ENCODE measurements around the gene ATP6V0A1. TPM values are rescaled to one million over a fixed set of nuclear protein-coding genes. Genes with fewer than 3 reads are reported as not detected.

ATP6V0A1 gene
- total RNA-seq, 4 donors from 2014 or later: 51.9 to 74.9 (median 63.9) TPM

GRCh38 chr17:42508426-42509165 is 49.9 kb downstream of the ATP6V0A1 start:
- Histone ChIP-seq H3K4me1 (peaks cover 16 to 30% (median 18%) of the 10 kb centered on the region in 4 donors), H3K36me3 (peaks cover 18 to 79% (median 66%) of the 10 kb centered on the region in 4 donors), H3K27ac (replicated peaks in 1 of 4) (no peak overlapping the region), H3K9me3 (no peaks in the 10 kb centered on the region), H3K4me3 (no peak overlapping the region), H3K27me3 (no peaks in the 10 kb centered on the region)
- intact Hi-C loops (cut with DNase I): loop anchor here (5.0 kb wide), 1 partner anchor 41 kb away; no protein-coding TSS in a partner anchor
- WGBS: 76% methylated on average over 12 of the region's 12 CpGs
- TF ChIP-seq CTCF (IDR thresholded peaks at IDR 0.05) (no peak), POLR2AphosphoS5 (IDR thresholded peaks at IDR 0.05) (no peak), EP300 (IDR thresholded peaks at IDR 0.05) (no peak), POLR2A (IDR thresholded peaks at IDR 0.05; ENCODE audit: low read depth) (no peak)
- DNase-seq (ENCODE audit: extremely low spot score): no peak

- no peak overlapping the region for H3K27ac ChIP-seq (replicated peaks in 1 of 4)
Measured at GRCh38 chr17:42509409-42509808, 50.7 kb downstream of the ATP6V0A1 start.

GRCh38 chr17:42509841-42510240 is 51.2 kb downstream of the ATP6V0A1 start:
- WGBS: 80% methylated on average over 2 of the region's 2 CpGs
- intact Hi-C loops (cut with DNase I): loop anchor here (5.0 kb wide), 1 partner anchor 43 kb away; no protein-coding TSS in a partner anchor
- Histone ChIP-seq H3K36me3 (peaks cover 25 to 79% (median 65%) of the 10 kb centered on the region in 4 donors), H3K4me3 (no peak overlapping the region), H3K27ac (replicated peaks in 1 of 4) (no peak overlapping the region), H3K4me1 (peaks cover 16 to 42% (median 24%) of the 10 kb centered on the region in 4 donors), H3K9me3 (no peaks in the 10 kb centered on the region), H3K27me3 (no peaks in the 10 kb centered on the region)
- TF ChIP-seq EP300 (IDR thresholded peaks at IDR 0.05) (no peak), POLR2AphosphoS5 (IDR thresholded peaks at IDR 0.05) (no peak), POLR2A (IDR thresholded peaks at IDR 0.05; ENCODE audit: low read depth) (no peak), CTCF (IDR thresholded peaks at IDR 0.05) (no peak)
- no peak for DNase-seq (ENCODE audit: extremely low spot score)

More at GRCh38 chr17:42509409-42509808, 50.7 kb downstream of the ATP6V0A1 start:
- H3K36me3 ChIP-seq: peaks cover 25 to 79% (median 66%) of the 10 kb centered on the region in 4 donors
- H3K4me1 ChIP-seq: peaks cover 16 to 38% (median 22%) of the 10 kb centered on the region in 4 donors
- TF ChIP-seq EP300 (IDR thresholded peaks at IDR 0.05) (no peak), CTCF (IDR thresholded peaks at IDR 0.05) (no peak), POLR2AphosphoS5 (IDR thresholded peaks at IDR 0.05) (no peak), POLR2A (IDR thresholded peaks at IDR 0.05; ENCODE audit: low read depth) (no peak)
- no peak overlapping the region for H3K4me3 ChIP-seq
- intact Hi-C loops (cut with DNase I): loop anchor here (5.0 kb wide), 1 partner anchor 42 kb away; no protein-coding TSS in a partner anchor
- H3K27me3 ChIP-seq: no peaks in the 10 kb centered on the region
- 87% methylated on average over 5 of the region's 5 CpGs for WGBS
- DNase-seq (ENCODE audit: extremely low spot score): no peak
- H3K9me3 ChIP-seq: no peaks in the 10 kb centered on the region

GRCh38 chr17:42512246-42512645 is 53.6 kb downstream of the ATP6V0A1 start:
- intact Hi-C loops (cut with DNase I): no loop called here
- Histone ChIP-seq H3K9me3 (no peaks in the 10 kb centered on the region), H3K36me3 (peaks cover 24 to 74% (median 62%) of the 10 kb centered on the region in 4 donors), H3K27ac (replicated peaks in 1 of 4) (peak overlapping the region; percentile 52 to 96 (median 69)), H3K4me3 (no peak overlapping the region), H3K27me3 (no peaks in the 10 kb centered on the region), H3K4me1 (peaks cover 29 to 47% (median 36%) of the 10 kb centered on the region in 4 donors)
- 91% methylated on average over 7 of the region's 9 CpGs for WGBS
- no peak for DNase-seq (ENCODE audit: extremely low spot score)
- TF ChIP-seq EP300 (IDR thresholded peaks at IDR 0.05) (no peak), POLR2A (IDR thresholded peaks at IDR 0.05; ENCODE audit: low read depth) (no peak), POLR2AphosphoS5 (IDR thresholded peaks at IDR 0.05) (no peak), CTCF (IDR thresholded peaks at IDR 0.05) (no peak)
